ENCODE results near the gene PTRH1.

DNA sequence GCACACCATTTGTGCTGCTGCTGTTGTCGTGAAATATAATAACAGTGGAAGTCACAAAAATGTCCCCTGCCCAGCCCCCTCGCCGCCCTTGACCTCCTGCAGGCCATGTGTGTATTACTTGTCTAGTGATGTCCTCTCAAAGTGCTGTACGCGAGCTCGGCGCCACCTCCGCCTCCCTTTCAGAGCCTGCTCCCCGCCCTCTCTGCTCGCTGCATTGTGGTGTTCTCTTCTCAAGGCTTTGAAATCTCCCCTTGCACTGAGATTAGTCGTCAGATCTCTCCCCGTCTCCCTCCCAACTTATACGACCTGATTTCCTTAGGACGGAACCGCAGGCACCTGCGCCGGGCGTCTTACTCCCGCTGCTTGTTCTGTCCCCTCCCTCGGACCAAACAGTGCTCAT lies 23.4 kb downstream of the PTRH1 start:
- TF ChIP-seq, protein P1, sequence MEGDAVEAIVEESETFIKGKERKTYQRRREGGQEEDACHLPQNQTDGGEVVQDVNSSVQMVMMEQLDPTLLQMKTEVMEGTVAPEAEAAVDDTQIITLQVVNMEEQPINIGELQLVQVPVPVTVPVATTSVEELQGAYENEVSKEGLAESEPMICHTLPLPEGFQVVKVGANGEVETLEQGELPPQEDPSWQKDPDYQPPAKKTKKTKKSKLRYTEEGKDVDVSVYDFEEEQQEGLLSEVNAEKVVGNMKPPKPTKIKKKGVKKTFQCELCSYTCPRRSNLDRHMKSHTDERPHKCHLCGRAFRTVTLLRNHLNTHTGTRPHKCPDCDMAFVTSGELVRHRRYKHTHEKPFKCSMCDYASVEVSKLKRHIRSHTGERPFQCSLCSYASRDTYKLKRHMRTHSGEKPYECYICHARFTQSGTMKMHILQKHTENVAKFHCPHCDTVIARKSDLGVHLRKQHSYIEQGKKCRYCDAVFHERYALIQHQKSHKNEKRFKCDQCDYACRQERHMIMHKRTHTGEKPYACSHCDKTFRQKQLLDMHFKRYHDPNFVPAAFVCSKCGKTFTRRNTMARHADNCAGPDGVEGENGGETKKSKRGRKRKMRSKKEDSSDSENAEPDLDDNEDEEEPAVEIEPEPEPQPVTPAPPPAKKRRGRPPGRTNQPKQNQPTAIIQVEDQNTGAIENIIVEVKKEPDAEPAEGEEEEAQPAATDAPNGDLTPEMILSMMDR (IDR thresholded peaks at IDR 0.05): no peak
- TF ChIP-seq EZH2phosphoT487 (IDR thresholded peaks at IDR 0.05; ENCODE audit: borderline replicate concordance, low read depth) (no peak), POLR2AphosphoS5 (IDR thresholded peaks at IDR 0.05; ENCODE audit: low read depth, low read length) (no peak), CHD2 (IDR thresholded peaks at IDR 0.05; ENCODE audit: low read length, partially characterized antibody) (no peak)
- TF ChIP-seq, protein P2, sequence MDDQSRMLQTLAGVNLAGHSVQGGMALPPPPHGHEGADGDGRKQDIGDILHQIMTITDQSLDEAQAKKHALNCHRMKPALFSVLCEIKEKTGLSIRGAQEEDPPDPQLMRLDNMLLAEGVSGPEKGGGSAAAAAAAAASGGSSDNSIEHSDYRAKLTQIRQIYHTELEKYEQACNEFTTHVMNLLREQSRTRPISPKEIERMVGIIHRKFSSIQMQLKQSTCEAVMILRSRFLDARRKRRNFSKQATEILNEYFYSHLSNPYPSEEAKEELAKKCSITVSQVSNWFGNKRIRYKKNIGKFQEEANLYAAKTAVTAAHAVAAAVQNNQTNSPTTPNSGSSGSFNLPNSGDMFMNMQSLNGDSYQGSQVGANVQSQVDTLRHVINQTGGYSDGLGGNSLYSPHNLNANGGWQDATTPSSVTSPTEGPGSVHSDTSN (IDR thresholded peaks at IDR 0.05): no peak
- TF ChIP-seq, protein P3, sequence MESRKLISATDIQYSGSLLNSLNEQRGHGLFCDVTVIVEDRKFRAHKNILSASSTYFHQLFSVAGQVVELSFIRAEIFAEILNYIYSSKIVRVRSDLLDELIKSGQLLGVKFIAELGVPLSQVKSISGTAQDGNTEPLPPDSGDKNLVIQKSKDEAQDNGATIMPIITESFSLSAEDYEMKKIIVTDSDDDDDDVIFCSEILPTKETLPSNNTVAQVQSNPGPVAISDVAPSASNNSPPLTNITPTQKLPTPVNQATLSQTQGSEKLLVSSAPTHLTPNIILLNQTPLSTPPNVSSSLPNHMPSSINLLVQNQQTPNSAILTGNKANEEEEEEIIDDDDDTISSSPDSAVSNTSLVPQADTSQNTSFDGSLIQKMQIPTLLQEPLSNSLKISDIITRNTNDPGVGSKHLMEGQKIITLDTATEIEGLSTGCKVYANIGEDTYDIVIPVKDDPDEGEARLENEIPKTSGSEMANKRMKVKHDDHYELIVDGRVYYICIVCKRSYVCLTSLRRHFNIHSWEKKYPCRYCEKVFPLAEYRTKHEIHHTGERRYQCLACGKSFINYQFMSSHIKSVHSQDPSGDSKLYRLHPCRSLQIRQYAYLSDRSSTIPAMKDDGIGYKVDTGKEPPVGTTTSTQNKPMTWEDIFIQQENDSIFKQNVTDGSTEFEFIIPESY (IDR thresholded peaks at IDR 0.05; ENCODE audit: borderline replicate concordance, low read depth): no peak
